OCI-M2 (cell line): Measurements from ENCODE around the gene DLD.
"Not testable (repeated sequence)": the region's sequence is repeated elsewhere in the genome, so short reads cannot be mapped to it uniquely, and the experiment has no call there.

Experiments
- DNase-seq: peaks from one replicate; lab custom pipeline; 2025; ENCODE audit not compliant: unreplicated experiment; lab: John Stamatoyannopoulos, UW

The DLD gene

GRCh38 chr7:107943018-107943417, 52.0 kb downstream of the DLD start:
- DNase-seq: no peak

- DNase-seq: no peak
Measured at GRCh38 chr7:107944411-107945169, 53.6 kb downstream of the DLD start.

GRCh38 chr7:107945332-107945731, 54.3 kb downstream of the DLD start:
- DNase-seq: no peak

GRCh38 chr7:107946451-107946850, 55.5 kb downstream of the DLD start:
- no peak for DNase-seq

GRCh38 chr7:107946881-107947280, 55.9 kb downstream of the DLD start:
- no peak for DNase-seq

- DNase-seq: no peak
Measured at GRCh38 chr7:107948645-107949442, 57.9 kb downstream of the DLD start.

GRCh38 chr7:107949443-107949935, 58.5 kb downstream of the DLD start:
- no peak for DNase-seq

GRCh38 chr7:107951172-107951787, 60.3 kb downstream of the DLD start:
- DNase-seq: no peak

- DNase-seq: no peak
Measured at GRCh38 chr7:107951896-107952295, 60.9 kb downstream of the DLD start.

- DNase-seq: no peak
Measured at GRCh38 chr7:107953265-107953923, 62.4 kb downstream of the DLD start.

- DNase-seq: no peak
Measured at GRCh38 chr7:107953924-107954303, 62.9 kb downstream of the DLD start.

GRCh38 chr7:107955394-107955793, 64.4 kb downstream of the DLD start:
- DNase-seq: no peak

- not testable (repeated sequence) for DNase-seq
Measured at GRCh38 chr7:107956950-107957349, 66.0 kb downstream of the DLD start.

GRCh38 chr7:107957436-107957835, 66.5 kb downstream of the DLD start:
- DNase-seq: no peak

GRCh38 chr7:107958764-107959526, 68.0 kb downstream of the DLD start:
- no peak for DNase-seq

- DNase-seq: no peak
Measured at GRCh38 chr7:107959527-107959898, 68.5 kb downstream of the DLD start.

GRCh38 chr7:107960272-107960671, 69.3 kb downstream of the DLD start:
- no peak for DNase-seq

- no peak for DNase-seq
Measured at GRCh38 chr7:107961405-107961804, 70.4 kb downstream of the DLD start.

GRCh38 chr7:107962817-107963216, 71.8 kb downstream of the DLD start:
- no peak for DNase-seq

GRCh38 chr7:107964510-107964909, 73.5 kb downstream of the DLD start:
- DNase-seq: no peak

- DNase-seq: no peak
Measured at GRCh38 chr7:107966711-107967110, 75.7 kb downstream of the DLD start.
